Measurements from ENCODE around the gene HES4. TPM values are rescaled to one million over a fixed set of nuclear protein-coding genes. Genes with fewer than 3 reads are reported as not detected.

HES4 gene
- polyA plus RNA-seq, 1 donor (not counting 4 experiments of a cell fraction or from before 2014, with no cell fraction given): 3.0 TPM

GRCh38 chr1:1006305-1007159 is 6.6 kb upstream of the HES4 start:
- peaks cover 21% of the 10 kb centered on the region for H3K27me3 ChIP-seq (ENCODE audit: control insufficient read depth, extremely low read depth, insufficient read depth, low read length)
- no peak for DNase-seq (ENCODE audit: low read depth, low spot score)
- H2AFZ ChIP-seq (ENCODE audit: control insufficient read depth, low read length): no peak overlapping the region

GRCh38 chr1:1005774-1006304 is 5.9 kb upstream of the HES4 start:
- no peak for FAIRE-seq

More at GRCh38 chr1:1006305-1007159, 6.6 kb upstream of the HES4 start:
- Histone ChIP-seq H3K4me2 (ENCODE audit: control insufficient read depth, extremely low read depth, insufficient read depth, low read depth, low read length) (peak overlapping the region; percentile 7), H3K9me3 (ENCODE audit: control insufficient read depth, low read depth, low read length) (no peaks in the 10 kb centered on the region), H3K27ac (ENCODE audit: control insufficient read depth, insufficient read depth, low read length) (no peak overlapping the region), H3K79me2 (ENCODE audit: control insufficient read depth, insufficient read depth, low read length) (no peaks in the 10 kb centered on the region), H4K20me1 (ENCODE audit: control insufficient read depth, extremely low read depth, insufficient read depth, low read length) (no peaks in the 10 kb centered on the region), H3K9ac (ENCODE audit: control insufficient read depth, extremely low read depth, insufficient read depth, low read length) (no peak overlapping the region), H3K36me3 (ENCODE audit: control insufficient read depth in 2 of 2, extremely low read depth in 1 of 2, insufficient read depth in 2 of 2, low read length in 2 of 2) (no peaks in the 10 kb centered on the region), H3K4me3 (ENCODE audit: control insufficient read depth in 2 of 3, extremely low read depth in 1 of 3, insufficient read depth in 2 of 3, low read depth in 1 of 3, low read length in 3 of 3) (no peak overlapping the region), H3K9me1 (ENCODE audit: control insufficient read depth, extremely low read depth, insufficient read depth, low read length) (no peaks in the 10 kb centered on the region), H3K4me1 (ENCODE audit: control insufficient read depth, extremely low read depth, insufficient read depth, low read length) (peaks cover 20% of the 10 kb centered on the region)
- FAIRE-seq: no peak
- TF ChIP-seq EZH2 (IDR thresholded peaks at IDR 0.05; ENCODE audit: low read length) (no peak), CTCF (optimal IDR thresholded peaks at IDR 0.05 in 1 of 3, IDR thresholded peaks at IDR 0.05 in 1 of 3, conservative IDR thresholded peaks at IDR 0.05 in 1 of 3; ENCODE audit: extremely low read depth in 1 of 3, insufficient read depth in 2 of 3, low read length in 3 of 3) (no peak)
- dilution Hi-C loops (cut with MboI; ENCODE audit: extremely low pct_ligation_motif_present, low sequenced_read_pairs): no loop called here

More at GRCh38 chr1:1005774-1006304, 5.9 kb upstream of the HES4 start:
- Histone ChIP-seq H3K36me3 (ENCODE audit: control insufficient read depth in 2 of 2, extremely low read depth in 1 of 2, insufficient read depth in 2 of 2, low read length in 2 of 2) (no peaks in the 10 kb centered on the region), H2AFZ (ENCODE audit: control insufficient read depth, low read length) (no peak overlapping the region), H3K9me3 (ENCODE audit: control insufficient read depth, low read depth, low read length) (no peaks in the 10 kb centered on the region), H3K4me2 (ENCODE audit: control insufficient read depth, extremely low read depth, insufficient read depth, low read depth, low read length) (no peak overlapping the region), H3K27me3 (ENCODE audit: control insufficient read depth, extremely low read depth, insufficient read depth, low read length) (peaks cover 21% of the 10 kb centered on the region), H3K79me2 (ENCODE audit: control insufficient read depth, insufficient read depth, low read length) (no peaks in the 10 kb centered on the region), H4K20me1 (ENCODE audit: control insufficient read depth, extremely low read depth, insufficient read depth, low read length) (no peaks in the 10 kb centered on the region), H3K4me3 (ENCODE audit: control insufficient read depth in 2 of 3, extremely low read depth in 1 of 3, insufficient read depth in 2 of 3, low read depth in 1 of 3, low read length in 3 of 3) (no peak overlapping the region), H3K9ac (ENCODE audit: control insufficient read depth, extremely low read depth, insufficient read depth, low read length) (no peak overlapping the region), H3K27ac (ENCODE audit: control insufficient read depth, insufficient read depth, low read length) (no peak overlapping the region), H3K4me1 (ENCODE audit: control insufficient read depth, extremely low read depth, insufficient read depth, low read length) (peaks cover 25% of the 10 kb centered on the region), H3K9me1 (ENCODE audit: control insufficient read depth, extremely low read depth, insufficient read depth, low read length) (no peaks in the 10 kb centered on the region)
- no peak for TF ChIP-seq EZH2 (IDR thresholded peaks at IDR 0.05; ENCODE audit: low read length)
- no peak for TF ChIP-seq CTCF (optimal IDR thresholded peaks at IDR 0.05 in 1 of 3, IDR thresholded peaks at IDR 0.05 in 1 of 3, conservative IDR thresholded peaks at IDR 0.05 in 1 of 3; ENCODE audit: extremely low read depth in 1 of 3, insufficient read depth in 2 of 3, low read length in 3 of 3)
- dilution Hi-C loops (cut with MboI; ENCODE audit: extremely low pct_ligation_motif_present, low sequenced_read_pairs): no loop called here
- DNase-seq (ENCODE audit: low read depth, low spot score): no peak
